ENCODE results near the gene STAM.
"Not testable (repeated sequence)": the region's sequence is repeated elsewhere in the genome, so short reads cannot be mapped to it uniquely, and the experiment has no call there.

GRCh38 chr10:17632590-17632989 lies 11.4 kb upstream of the STAM start:
- not testable (repeated sequence) for TF ChIP-seq ZNF449 (tag by site-specific recombination; IDR thresholded peaks at IDR 0.05); KLF9 (tag by site-specific recombination; IDR thresholded peaks at IDR 0.05; ENCODE audit: low read depth); ZNF501 (tag by site-specific recombination; IDR thresholded peaks at IDR 0.05)
